Ecto neural progenitor cell (in vitro differentiated cells): ENCODE data around the gene FASTK.
A peak's percentile ranks its signal among the peaks of the same experiment; 100 is the strongest.
"Not testable (repeated sequence)": the region's sequence is repeated elsewhere in the genome, so short reads cannot be mapped to it uniquely, and the experiment has no call there.

ENCODE experiments used
- DNase-seq: peaks from one replicate; pipeline ENCODE4 v3.0.0-alpha.2; 2018; ENCODE audit warnings: low spot score

The FASTK gene

GRCh38 chr7:151046603-151047573, 33.7 kb downstream of the FASTK start:
- DNase-seq: no peak

DNA sequence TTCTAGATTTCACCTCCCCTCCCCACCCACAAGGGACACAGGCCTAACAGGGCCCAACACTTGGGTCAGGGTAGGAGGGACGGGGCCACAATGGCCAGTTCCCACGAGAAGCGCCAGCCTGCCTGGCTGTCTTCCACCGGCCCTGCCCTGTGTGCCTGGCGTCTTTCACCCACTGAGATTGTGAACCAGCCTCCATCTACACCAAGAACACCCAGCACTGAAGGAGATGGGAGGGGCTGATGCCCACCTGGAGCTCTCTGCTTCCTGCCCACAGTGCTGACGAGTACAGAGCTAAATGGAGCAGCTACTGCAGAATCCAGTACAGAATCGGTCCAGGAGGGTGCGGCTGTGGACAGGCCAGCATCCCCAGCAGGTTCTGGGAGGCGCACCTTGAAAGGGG, 34.6 kb downstream of the FASTK start:
- no peak for DNase-seq

- DNase-seq: no peak
Observed at GRCh38 chr7:151045262-151045661, 35.3 kb downstream of the FASTK start.

DNA sequence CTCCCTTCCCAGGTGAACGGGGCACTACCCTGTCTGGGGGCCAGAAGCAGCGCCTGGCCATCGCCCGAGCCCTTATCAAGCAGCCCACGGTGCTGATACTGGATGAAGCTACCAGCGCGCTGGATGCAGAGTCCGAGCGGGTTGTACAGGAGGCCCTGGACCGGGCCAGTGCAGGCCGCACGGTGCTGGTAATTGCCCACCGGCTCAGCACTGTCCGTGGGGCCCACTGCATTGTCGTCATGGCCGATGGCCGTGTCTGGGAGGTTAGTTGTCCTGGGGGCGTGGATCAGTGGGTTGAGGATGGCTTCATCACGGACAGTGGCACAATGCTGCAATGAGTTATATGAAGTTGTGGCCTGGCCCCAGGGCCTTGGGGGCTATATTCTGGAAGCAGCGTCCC, 36.6 kb downstream of the FASTK start:
- no peak for DNase-seq

DNA sequence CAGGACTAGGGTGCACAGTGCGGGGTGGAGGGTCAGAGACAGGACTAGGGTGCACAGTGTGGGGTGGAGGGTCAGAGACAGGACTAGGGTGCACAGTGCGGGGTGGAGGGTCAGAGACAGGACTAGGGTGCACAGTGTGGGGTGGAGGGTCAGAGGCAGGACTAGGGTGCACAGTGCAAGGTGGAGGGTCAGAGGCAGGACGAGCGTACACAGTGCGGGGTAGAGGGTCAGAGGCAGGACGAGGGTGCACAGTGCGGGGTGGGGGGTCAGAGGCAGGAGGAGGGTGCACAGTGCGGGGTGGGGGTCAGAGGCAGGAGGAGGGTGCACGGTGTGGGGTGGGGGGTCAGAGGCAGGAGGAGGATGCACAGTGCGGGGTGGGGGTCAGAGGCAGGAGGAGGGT, 37.2 kb downstream of the FASTK start:
- not testable (repeated sequence) for DNase-seq

GRCh38 chr7:151040616-151041375, 39.8 kb downstream of the FASTK start:
- no peak for DNase-seq

GRCh38 chr7:151039850-151040548, 40.6 kb downstream of the FASTK start:
- DNase-seq: no peak

DNA sequence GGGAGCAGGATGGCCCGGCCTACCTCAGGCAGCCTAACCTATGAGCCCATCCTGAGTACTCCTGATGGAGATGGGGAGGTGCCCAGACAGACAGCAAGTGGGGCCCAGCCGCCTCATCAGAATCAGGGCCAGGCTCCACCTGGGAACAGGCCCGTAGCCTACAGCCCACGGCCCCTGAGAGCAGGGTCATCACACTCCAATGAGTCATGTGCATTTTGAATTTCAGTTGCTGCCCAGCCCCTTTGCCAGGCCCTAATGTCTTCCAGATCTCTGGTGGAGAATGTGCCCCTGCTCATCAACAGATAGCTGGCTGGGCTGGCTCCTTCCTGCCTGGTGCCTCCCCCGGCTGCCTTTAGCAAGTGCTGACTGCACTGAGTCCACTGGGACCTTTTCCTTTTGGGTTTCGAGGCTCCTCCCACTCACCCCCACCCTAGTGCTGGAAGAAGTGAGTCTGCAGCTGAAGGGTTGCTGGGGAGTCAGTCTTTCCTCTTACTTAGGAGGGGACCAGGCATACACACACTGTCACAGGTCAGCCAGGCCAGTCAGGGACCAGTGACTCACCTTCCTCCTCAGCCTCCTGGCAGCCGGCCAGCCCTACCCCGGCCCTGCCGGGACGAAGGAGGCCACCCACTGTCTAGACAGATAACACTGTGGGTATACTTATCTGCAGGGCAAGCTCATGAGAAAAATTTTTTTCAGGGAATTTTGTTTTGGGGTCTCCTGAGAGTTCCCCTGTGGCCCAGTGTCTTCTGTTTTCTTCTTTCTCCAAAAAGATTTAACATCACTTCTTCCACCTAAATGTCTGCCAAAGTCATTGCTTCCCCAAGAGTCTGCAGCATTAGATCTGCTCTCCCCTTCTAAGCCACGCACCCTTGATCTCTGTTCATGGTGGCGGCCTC, 41.4 kb downstream of the FASTK start:
- DNase-seq: no peak

DNA sequence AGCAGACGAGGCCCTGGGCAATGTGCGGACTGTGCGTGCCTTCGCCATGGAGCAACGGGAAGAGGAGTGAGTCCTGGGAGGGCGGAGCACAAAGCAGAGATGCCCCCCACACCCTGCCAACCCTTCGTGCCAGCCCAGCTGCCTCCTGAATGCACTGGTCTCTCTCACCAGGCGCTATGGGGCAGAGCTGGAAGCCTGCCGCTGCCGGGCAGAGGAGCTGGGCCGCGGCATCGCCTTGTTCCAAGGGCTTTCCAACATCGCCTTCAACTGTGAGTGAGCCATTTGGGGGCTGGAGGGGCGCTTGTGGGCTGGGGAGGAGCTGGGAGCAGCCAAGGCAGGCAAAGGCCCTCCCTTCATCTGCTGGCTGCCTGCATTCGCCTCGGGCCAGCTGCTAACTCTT, 44.7 kb downstream of the FASTK start:
- no peak for DNase-seq

DNA sequence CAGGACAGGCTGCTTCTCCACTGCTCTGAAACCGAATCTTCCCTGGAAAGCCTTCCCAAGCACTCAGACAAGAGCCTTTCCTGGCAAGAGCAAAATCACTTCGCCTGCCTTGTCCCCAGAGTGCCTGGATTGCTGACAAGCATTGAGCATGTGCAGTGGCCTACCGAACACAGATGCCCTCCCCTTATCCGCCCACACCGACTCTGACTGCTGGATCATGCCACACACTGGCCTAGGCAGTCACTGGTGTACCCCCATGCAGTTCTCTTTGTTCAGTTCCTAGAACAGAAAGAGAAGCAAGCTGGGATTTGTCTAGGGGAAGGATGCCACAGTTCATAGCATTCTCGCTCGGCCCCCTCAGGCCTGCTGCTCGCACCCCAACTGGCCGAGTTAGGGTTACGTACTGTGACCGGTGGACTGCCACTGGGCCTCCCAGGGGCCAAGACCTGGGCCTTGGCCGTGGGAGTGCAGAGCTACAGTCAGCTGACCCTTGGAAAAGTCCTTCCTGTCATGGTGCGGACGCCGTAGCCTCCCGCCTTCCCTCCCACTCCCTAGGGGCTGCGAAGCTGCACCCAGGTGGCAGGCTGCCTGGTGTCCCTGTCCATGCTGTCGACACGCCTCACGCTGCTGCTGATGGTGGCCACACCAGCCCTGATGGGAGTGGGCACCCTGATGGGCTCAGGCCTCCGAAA, 45.4 kb downstream of the FASTK start:
- DNase-seq: no peak

GRCh38 chr7:151034312-151035025, 46.1 kb downstream of the FASTK start:
- DNase-seq: no peak

GRCh38 chr7:151033864-151034249, 46.8 kb downstream of the FASTK start:
- no peak for DNase-seq

- no peak for DNase-seq
Observed at GRCh38 chr7:151032936-151033863, 47.4 kb downstream of the FASTK start.

- no peak for DNase-seq
Observed at GRCh38 chr7:151031011-151031410, 49.6 kb downstream of the FASTK start.

- no peak for DNase-seq
Observed at GRCh38 chr7:151028948-151029501, 51.6 kb downstream of the FASTK start.

DNA sequence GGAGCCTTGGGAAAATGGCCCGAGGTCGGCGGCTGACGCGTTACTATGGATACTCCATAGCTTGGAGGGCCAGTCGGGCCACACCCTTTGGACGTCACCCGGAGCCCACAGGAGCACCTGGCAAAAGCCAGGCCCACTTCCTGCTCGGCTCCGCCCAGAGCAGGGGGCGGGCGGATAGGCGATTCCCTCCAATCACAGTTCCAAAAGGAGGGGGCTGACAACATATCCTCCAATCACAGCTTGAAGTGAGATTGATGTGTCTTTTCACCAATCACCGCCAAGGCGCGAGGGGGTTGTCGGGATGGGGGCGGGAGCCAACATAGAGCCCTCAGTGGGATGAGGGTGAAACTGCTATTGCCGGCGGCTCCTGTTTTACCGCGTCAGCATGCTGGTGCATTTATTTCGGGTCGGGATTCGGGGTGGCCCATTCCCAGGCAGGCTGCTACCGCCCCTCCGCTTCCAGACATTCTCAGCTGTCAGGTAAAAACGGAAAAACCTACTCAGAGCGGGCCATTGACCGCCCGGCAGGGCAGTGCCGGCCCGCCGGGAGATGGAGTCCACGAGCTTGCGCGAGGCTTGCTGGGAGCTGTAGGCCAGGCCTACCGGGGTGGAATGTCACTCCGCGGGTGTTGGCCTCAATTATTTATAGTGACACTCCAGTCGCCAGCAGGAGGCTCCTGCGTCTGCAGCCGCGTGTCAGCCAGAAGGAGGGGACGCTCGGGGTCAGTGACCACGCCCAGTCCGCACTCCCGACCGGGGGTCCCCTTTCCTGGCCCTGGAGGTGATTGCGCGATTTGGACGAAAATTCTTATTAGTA, 52.3 kb downstream of the FASTK start, which contains the start of gene ABCB8:
Gene ABCB8, plus strand, starts transcription at position 320 of the 817 bp plus-strand sequence. Its CDS starts 66 bp downstream, at position 386.
- peak; percentile 99 for DNase-seq

- not testable (repeated sequence) for DNase-seq
Observed at GRCh38 chr7:151027728-151028130, 52.9 kb downstream of the FASTK start.
